Karpas-422 (cell line): Measurements from ENCODE around the gene CPTP. TPM values are rescaled to one million over a fixed set of nuclear protein-coding genes. Genes with fewer than 3 reads are reported as not detected.
A peak's percentile ranks its signal among the peaks of the same experiment; 100 is the strongest.

Experiments used
- DNase-seq: peaks from one replicate; pipeline ENCODE4 v3.0.0-alpha.2; 2015
- H2AFZ ChIP-seq: fragments of 200-600 bp; sonication (generic); 2 replicates; pipeline ENCODE4 v1.6.1; 2014; ENCODE audit warnings: antibody characterized with exemption, low read length, mixed read lengths
- H3K27ac ChIP-seq: fragments of 200-600 bp; sonication (generic); 2 replicates; pipeline ENCODE4 v1.5.1; 2014; ENCODE audit warnings: mild to moderate bottlenecking, low read length, moderate library complexity
- H3K27me3 ChIP-seq: fragments of 200-600 bp; sonication (generic); 2 replicates; pipeline ENCODE4 v1.6.1; 2014; ENCODE audit warnings: low read length, mixed read lengths
- H3K36me3 ChIP-seq: fragments of 200-600 bp; sonication (generic); 2 replicates; pipeline ENCODE4 v1.6.1; 2014; ENCODE audit warnings: low read length, mixed read lengths; ENCODE audit not compliant: insufficient read depth
- H3K4me1 ChIP-seq: fragments of 200-600 bp; sonication (generic); 2 replicates; pipeline ENCODE4 v1.6.1; 2014; ENCODE audit warnings: mild to moderate bottlenecking, low read length, mixed read lengths
- H3K4me2 ChIP-seq: fragments of 200-600 bp; sonication (generic); 2 replicates; pipeline ENCODE4 v1.6.1; 2014; ENCODE audit warnings: low read length, low read depth, mild to moderate bottlenecking; ENCODE audit not compliant: poor library complexity, severe bottlenecking
- H3K4me3 ChIP-seq: fragments of 200-600 bp; sonication (generic); 2 replicates; pipeline ENCODE4 v1.5.1; 2014; ENCODE audit warnings: mild to moderate bottlenecking, antibody characterized with exemption, low read length, mixed read lengths
- H3K79me2 ChIP-seq: fragments of 200-600 bp; sonication (generic); 2 replicates; pipeline ENCODE4 v1.6.1; 2014; ENCODE audit warnings: mild to moderate bottlenecking, low read length, mixed read lengths
- H3K9ac ChIP-seq: fragments of 200-600 bp; sonication (generic); 2 replicates; pipeline ENCODE4 v1.6.0; 2014; ENCODE audit warnings: low read length
- H3K9me2 ChIP-seq: fragments of 200-600 bp; sonication (generic), shearing (Covaris generic); replicated peaks from 2 replicates; pipeline ENCODE4 v1.6.0; 2014; ENCODE audit warnings: mild to moderate bottlenecking, low read length, moderate library complexity; ENCODE audit not compliant: insufficient read depth
- H3K9me3 ChIP-seq: fragments of 300-700, 200-600 bp; sonication (generic); 2 replicates; pipeline ENCODE4 v1.6.1; 2014; ENCODE audit warnings: low read length, mixed read lengths
- H4K20me1 ChIP-seq: fragments of 200-600 bp; sonication (generic); 2 replicates; pipeline ENCODE4 v1.6.1; 2014; ENCODE audit warnings: mild to moderate bottlenecking, antibody characterized with exemption, low read length, low read depth; ENCODE audit not compliant: insufficient read depth
- total RNA-seq: library from RNA; depleted of rRNA; stranded (reverse); fragments of >200 nt; shearing (Covaris generic); gene quantifications from 2 replicates; pipeline ENCODE4 v1.2.3, GENCODE V29; 2014; ENCODE audit warnings: low replicate concordance

CPTP gene
- total RNA-seq, 1 experiment from 2014 or later: 35.0 TPM

DNA sequence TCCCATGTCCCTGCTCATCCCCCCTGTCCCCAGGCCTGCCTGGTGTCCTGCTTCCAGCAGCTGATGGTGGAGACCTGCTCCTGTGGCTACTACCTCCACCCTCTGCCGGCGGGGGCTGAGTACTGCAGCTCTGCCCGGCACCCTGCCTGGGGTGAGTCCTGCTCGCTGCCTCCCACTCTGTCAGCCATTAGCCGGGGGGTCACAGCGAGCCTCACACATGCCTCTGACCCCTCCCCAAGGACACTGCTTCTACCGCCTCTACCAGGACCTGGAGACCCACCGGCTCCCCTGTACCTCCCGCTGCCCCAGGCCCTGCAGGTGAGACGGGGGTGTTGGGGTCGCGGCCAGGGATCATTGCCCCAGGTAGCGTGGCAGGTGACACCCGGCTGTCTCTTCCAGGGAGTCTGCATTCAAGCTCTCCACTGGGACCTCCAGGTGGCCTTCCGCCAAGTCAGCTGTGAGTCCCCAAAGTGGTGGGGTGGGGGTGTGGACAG lies 34.3 kb upstream of the CPTP start:
- Histone ChIP-seq H3K4me2 (no peak overlapping the region), H3K27ac (no peak overlapping the region), H3K9me3 (peaks cover 4% of the 10 kb centered on the region; the same call in 1 of the 2 replicates), H3K9ac (no peak overlapping the region), H3K36me3 (no peaks in the 10 kb centered on the region), H4K20me1 (no peaks in the 10 kb centered on the region), H3K27me3 (no peaks in the 10 kb centered on the region), H3K4me3 (no peak overlapping the region), H2AFZ (no peak overlapping the region), H3K9me2 (no peaks in the 10 kb centered on the region), H3K4me1 (no peaks in the 10 kb centered on the region), H3K79me2 (no peaks in the 10 kb centered on the region)
- DNase-seq: peak; percentile 71

- Histone ChIP-seq H3K4me1 (no peaks in the 10 kb centered on the region), H3K9ac (no peak overlapping the region), H3K4me2 (no peak overlapping the region)
Observed at GRCh38 chr1:1291023-1291528, 33.5 kb upstream of the CPTP start.

DNA sequence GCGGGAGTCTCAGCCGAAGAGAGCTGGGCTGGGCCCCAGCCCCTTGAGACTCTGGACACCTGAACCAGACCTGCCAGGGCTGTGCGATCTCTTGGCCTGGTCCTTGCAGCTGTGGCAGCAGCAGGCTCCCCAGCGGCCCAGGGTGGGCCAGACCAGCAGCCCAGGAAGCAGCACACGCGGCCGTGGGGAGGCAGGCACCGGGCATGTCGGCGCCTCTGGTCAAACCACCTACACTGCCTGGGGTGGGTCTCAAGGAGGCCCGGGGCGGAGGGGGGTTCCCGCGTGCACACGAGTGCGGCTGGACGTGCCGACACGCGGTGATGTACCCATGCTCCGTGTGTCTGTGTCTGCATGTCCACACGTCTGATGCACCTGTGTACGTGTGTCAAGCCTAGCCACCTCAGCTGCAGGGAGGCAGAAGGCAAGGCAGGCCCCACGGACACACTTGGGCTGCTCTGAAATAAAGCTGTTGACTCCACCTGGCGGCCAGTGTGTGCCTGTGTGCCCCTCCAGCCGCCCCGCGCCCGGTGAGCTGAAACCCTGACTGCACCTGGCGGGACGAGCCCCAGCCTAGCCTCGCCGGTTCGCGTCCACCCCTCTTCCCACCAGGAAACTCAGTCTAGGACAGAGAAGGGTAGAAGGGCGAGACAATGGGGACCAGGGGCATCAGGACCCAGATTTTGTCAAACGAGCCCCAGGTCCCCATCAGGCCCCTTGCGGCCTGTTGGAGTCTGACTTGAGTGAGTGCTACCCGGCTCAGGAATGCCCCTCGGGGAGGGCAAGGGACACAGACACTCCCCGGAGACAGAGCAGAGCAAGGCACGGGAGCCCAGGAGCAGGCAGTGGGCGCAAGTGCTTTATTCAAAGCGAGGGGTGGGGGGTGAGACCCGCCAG lies 32.8 kb upstream of the CPTP start:
- Histone ChIP-seq H4K20me1 (no peaks in the 10 kb centered on the region), H3K27ac (no peak overlapping the region), H3K4me1 (no peaks in the 10 kb centered on the region), H3K4me3 (no peak overlapping the region), H3K9me3 (peaks cover 4% of the 10 kb centered on the region; the same call in 1 of the 2 replicates), H2AFZ (no peak overlapping the region), H3K36me3 (no peaks in the 10 kb centered on the region), H3K4me2 (no peak overlapping the region), H3K9ac (no peak overlapping the region), H3K79me2 (no peaks in the 10 kb centered on the region), H3K9me2 (no peaks in the 10 kb centered on the region), H3K27me3 (no peaks in the 10 kb centered on the region)
- peak; percentile 91 for DNase-seq

More at GRCh38 chr1:1291023-1291528, 33.5 kb upstream of the CPTP start:
- Histone ChIP-seq H3K9me3 (peaks cover 4% of the 10 kb centered on the region; the same call in 1 of the 2 replicates), H3K79me2 (no peaks in the 10 kb centered on the region), H3K36me3 (no peaks in the 10 kb centered on the region), H3K27ac (no peak overlapping the region), H4K20me1 (no peaks in the 10 kb centered on the region), H3K27me3 (no peaks in the 10 kb centered on the region), H2AFZ (no peak overlapping the region), H3K9me2 (no peaks in the 10 kb centered on the region), H3K4me3 (no peak overlapping the region)
- no peak for DNase-seq

GRCh38 chr1:1292442-1292779 lies 32.2 kb upstream of the CPTP start:
- no peak overlapping the region for H3K4me2 ChIP-seq
- H4K20me1 ChIP-seq: no peaks in the 10 kb centered on the region
- no peaks in the 10 kb centered on the region for H3K36me3 ChIP-seq
- H3K9ac ChIP-seq: no peak overlapping the region
- H3K79me2 ChIP-seq: no peaks in the 10 kb centered on the region
- H3K4me1 ChIP-seq: no peaks in the 10 kb centered on the region
- H3K27ac ChIP-seq: no peak overlapping the region
- H3K9me3 ChIP-seq: peaks cover 3% of the 10 kb centered on the region; the same call in 1 of the 2 replicates
- no peak for DNase-seq
- no peaks in the 10 kb centered on the region for H3K9me2 ChIP-seq
- H3K27me3 ChIP-seq: no peaks in the 10 kb centered on the region
- no peak overlapping the region for H2AFZ ChIP-seq
- H3K4me3 ChIP-seq: no peak overlapping the region

GRCh38 chr1:1292851-1293250 lies 31.8 kb upstream of the CPTP start:
- Histone ChIP-seq H4K20me1 (no peaks in the 10 kb centered on the region), H3K27ac (no peak overlapping the region), H3K9me3 (no peaks in the 10 kb centered on the region; the same call in 1 of the 2 replicates), H3K4me1 (no peaks in the 10 kb centered on the region), H3K9ac (no peak overlapping the region), H3K4me2 (no peak overlapping the region), H3K9me2 (no peaks in the 10 kb centered on the region), H2AFZ (no peak overlapping the region), H3K36me3 (no peaks in the 10 kb centered on the region), H3K4me3 (no peak overlapping the region), H3K27me3 (no peaks in the 10 kb centered on the region), H3K79me2 (no peaks in the 10 kb centered on the region)
- DNase-seq: no peak

GRCh38 chr1:1293263-1294249 lies 31.0 kb upstream of the CPTP start:
- no peaks in the 10 kb centered on the region for H3K27me3 ChIP-seq
- no peaks in the 10 kb centered on the region for H4K20me1 ChIP-seq
- no peak for DNase-seq
- H3K9me3 ChIP-seq: no peaks in the 10 kb centered on the region
- H3K9me2 ChIP-seq: no peaks in the 10 kb centered on the region
- H3K4me2 ChIP-seq: no peak overlapping the region
- H3K4me3 ChIP-seq: no peak overlapping the region
- no peaks in the 10 kb centered on the region for H3K4me1 ChIP-seq
- no peak overlapping the region for H2AFZ ChIP-seq
- no peak overlapping the region for H3K27ac ChIP-seq
- H3K79me2 ChIP-seq: no peaks in the 10 kb centered on the region
- H3K9ac ChIP-seq: no peak overlapping the region
- no peaks in the 10 kb centered on the region for H3K36me3 ChIP-seq

GRCh38 chr1:1294250-1294890 lies 30.2 kb upstream of the CPTP start:
- H2AFZ ChIP-seq: no peak overlapping the region
- H3K27me3 ChIP-seq: no peaks in the 10 kb centered on the region
- H3K4me3 ChIP-seq: no peak overlapping the region
- H3K79me2 ChIP-seq: no peaks in the 10 kb centered on the region
- H3K4me2 ChIP-seq: no peak overlapping the region
- no peaks in the 10 kb centered on the region for H3K36me3 ChIP-seq
- DNase-seq: no peak
- H3K9me2 ChIP-seq: no peaks in the 10 kb centered on the region
- no peak overlapping the region for H3K27ac ChIP-seq
- H3K4me1 ChIP-seq: no peaks in the 10 kb centered on the region
- H3K9ac ChIP-seq: no peak overlapping the region
- no peaks in the 10 kb centered on the region for H3K9me3 ChIP-seq
- 0 out of 2 replicates have a peak, but pooled peaks cover 2% of the 10 kb centered on the region for H4K20me1 ChIP-seq
